GM18520 (cell line): Measurements from ENCODE around the gene BATF.

Experiments
- ATAC-seq: cut with Tn5 transposase; IDR thresholded peaks from one replicate; pipeline ENCODE4 v1.9.1; 2021; ENCODE audit not compliant: unreplicated experiment

The BATF gene

DNA sequence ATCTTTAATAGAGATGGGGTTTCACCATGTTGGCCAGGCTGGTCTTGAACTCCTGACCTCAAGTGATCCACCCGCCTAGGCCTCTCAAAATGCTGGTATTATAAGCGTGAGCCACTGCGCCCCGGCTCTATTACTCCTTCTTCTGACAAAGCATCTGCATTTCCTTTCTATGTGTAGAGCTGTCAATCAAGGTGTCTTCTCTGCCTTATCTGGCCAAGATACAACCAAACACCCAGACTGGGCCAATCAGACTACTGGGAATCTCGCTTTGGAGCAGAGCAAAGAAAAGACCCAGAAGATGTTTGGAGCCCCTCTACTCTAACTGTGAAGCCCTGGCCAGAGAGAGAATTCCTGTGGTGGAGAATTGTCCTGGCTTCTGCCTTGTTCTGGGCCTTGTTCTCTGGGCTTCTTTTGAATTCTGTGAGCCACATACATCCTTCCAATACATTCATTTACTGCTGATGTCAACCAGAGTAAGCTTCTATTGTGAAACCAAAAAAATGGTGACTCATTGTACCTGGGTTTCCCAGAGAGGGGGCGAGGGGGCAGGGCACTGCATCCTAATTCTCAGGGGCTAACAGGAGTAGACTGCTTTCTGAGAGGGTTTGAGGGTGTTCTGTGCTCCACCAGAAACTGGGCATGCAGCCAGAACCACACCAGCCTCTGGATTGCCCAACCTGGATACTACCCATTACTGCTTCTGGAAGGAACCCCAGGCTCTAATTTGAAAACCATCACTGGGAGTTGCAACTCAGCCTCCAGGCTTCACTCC, 37.4 kb downstream of the BATF start:
- ATAC-seq = no peak

DNA sequence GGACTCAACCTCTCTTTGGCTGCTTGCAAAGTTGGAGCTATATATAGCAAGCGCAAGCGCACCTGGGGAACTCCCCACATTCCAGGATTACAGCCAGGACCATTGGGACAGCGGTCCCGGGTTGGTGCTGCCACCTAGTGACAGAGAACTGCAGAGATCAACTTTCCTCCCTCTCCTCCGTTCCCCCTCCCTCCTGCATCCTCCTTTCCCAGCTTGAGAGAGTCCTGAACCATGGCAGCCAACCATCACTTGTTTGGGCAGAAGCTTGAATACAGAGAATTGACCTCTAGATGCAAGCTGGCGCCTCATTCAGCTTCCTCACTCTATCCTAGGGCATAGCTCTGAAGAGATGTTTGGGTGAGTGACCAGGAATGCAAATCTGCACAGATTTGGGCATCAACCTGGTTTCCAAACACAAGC, 38.8 kb downstream of the BATF start:
- no peak for ATAC-seq

DNA sequence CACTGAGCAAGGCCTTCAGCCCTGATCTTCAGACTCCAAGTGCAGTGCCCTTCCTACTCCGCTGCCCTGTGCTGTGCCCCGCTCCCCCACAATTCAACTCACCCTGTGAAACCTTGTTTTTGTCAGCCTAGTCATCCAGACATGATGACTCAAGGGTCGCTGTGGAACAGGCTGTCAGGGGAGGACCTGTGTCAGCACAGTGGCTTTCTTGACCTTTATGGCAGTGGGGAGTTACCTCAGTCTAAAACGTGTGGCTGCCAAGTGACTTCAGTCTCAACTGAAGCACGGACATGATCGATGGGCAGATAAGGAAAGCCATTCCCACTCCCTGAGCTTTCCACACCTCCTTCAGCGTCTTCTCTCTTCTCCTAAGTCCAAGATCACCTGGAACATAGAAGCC, 39.8 kb downstream of the BATF start:
- ATAC-seq = no peak

DNA sequence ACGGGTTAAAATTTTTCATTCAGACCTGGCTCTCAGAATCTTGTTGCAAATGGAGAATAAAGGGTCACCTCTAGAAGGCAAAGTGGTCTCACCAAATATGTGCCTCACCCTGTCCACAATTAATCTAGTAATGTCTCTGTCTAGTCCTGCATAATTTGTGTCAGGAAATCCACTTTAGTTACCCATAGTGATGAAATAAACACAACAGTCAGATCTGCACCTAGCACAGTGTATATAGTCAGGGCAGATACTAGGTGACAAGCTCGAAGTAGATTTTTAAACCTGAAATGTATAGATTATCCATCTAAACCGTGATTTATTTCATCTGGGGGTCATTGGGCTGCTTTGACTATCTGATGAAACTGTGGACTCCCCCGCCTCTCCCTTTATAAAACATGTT, 40.2 kb downstream of the BATF start:
- ATAC-seq = no peak

DNA sequence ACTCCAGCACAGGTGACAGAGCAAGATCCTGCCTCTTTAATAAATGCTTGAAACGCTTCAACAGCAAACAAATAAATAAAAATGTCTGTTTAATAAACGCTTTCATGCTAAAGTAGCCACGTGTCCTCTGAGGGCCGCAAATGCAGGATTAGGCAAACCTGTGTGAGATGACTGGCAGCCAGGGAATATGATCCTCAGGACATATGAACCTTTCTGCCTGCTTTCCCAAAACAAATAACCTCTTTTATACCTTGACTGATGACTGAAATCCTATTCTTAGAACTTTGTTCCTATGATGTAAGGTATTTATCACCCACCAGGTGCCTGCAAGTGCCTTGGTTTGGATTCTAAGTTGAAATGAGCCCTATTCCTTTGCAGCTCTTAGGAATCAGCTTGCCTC, 41.7 kb downstream of the BATF start:
- ATAC-seq = no peak

DNA sequence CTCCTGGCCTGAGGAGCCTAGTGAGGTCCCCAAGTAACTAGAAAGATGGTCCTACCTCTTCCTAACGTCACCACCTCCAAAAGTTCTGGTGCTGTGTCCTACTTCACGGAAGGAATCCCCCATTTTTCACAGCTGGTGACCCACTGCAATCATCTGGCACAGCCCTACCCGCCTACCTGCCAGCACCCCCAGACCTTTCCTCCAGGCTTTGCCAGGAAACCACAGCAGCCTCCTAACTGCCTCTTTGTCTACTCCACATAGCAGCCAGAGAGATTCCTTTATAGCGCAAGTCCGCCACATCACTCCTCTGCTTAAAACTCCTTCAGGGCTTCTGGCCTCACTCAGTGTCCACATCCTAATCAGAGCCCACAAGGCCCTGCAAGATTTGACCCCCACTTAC, 42.8 kb downstream of the BATF start:
- no peak for ATAC-seq

DNA sequence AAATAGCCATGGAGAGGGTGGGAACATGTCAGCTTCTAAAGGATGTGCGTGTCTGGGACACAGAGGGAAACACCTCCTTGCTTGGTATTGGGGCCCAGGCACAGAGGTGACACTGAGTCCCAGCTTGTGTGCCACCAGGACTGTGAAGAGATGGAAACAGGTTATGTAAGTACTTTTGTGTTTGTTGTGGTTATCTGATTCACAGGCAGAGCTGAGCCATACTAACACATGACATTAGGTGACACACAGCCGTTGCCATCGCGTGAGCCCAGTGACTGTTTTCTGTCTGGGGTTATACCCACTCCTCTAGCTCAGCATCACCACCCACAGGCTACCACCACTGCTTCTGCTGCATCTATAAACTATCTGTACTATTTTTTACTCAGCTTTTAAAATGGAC, 44.1 kb downstream of the BATF start:
- ATAC-seq = no peak

DNA sequence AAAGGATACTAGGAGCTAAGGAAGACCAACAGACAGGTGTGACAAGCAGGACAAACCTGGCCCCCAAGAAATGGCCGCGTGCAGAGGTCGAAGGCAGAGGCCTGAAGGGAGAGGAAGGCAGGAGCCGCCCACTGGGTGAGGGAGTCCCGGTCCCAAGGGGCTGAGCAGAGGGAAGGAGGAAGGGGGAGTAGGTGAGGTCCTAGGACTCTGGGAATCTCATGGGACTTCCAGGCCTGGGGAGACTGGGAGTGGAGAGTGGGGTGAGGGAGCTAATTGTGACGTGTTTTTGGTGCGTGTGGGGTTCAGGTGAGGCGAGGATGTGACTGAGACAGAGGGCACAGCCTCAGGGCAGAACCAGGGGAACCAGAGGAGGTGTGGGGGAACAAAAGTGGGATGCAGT, 44.5 kb downstream of the BATF start:
- ATAC-seq = no peak

DNA sequence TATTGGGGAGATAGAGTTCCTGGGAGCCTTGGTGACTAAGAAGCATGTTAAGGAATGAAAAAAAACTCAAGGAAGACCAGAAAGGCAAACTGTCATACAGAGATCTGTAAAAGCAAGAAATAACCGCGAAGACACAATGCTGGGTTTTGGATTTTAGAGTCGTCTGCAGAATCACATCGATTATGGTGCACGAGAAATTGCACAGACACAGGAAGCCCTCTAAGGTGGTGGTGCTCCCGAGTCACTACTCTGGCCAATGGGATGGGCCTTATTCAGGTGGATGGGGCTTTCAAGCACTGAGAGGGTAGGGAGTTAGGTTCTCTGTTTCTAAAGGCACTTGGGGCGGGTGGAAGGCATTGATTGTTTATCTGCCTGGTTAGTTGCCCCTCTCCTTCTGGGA, 45.9 kb downstream of the BATF start:
- no peak for ATAC-seq

DNA sequence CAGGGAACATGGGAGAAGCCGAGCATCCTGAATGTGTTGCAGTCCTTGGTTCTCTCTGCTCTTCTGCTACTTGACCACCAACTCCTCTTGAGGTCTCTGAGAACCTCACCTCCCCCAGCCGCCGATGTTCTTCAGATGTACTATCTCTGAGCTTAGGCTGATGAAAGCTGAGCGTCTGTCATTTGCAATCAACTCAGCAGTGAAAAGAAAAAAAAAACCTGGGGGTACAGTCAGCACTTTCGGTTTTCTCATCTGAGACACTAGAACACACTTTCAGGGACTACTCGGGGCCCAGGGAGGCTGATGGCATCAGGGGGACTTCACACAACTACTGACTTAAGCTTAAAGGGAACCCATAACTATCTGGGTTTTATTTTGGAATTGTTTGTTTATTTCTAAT, 46.5 kb downstream of the BATF start:
- ATAC-seq = no peak

DNA sequence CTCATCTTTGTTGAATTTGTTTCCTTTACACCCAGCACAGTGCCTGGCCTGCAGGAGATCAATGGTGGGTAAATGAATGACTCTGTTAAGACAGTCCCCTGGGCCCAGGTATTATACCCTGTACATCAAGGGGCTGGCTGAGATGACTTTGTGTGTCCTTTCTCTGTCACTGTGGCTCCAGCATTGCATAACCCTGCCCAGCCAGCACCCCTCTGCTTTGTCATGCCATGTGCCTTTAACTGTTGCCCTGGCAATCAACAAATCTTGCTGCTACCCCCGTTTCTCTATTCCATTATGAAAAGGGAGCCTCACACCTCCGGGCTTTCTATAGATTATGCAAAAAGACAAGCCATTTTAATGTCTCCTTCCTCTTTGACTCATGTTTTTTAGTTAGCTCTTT, 48.5 kb downstream of the BATF start:
- ATAC-seq = no peak

DNA sequence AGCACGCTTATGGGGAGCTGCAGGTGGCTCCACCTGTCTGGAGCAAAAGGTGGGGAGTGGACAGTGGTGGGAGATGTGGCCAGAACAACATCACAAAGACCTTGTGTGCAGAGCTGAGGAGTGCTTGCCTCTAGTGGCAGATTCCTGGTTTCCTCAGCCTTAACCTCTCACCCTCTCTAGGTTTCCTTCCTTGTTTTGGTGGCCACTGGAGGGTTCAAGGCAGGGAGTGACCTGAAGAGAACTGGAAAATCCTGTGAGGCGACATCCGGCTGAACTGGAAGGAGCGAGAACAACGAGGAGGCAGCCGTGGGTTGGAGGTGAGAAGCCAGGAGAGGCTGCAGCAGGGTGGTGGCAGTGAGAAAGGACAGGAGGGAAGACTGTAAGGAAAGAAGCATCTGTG, 49.8 kb downstream of the BATF start:
- ATAC-seq = no peak

DNA sequence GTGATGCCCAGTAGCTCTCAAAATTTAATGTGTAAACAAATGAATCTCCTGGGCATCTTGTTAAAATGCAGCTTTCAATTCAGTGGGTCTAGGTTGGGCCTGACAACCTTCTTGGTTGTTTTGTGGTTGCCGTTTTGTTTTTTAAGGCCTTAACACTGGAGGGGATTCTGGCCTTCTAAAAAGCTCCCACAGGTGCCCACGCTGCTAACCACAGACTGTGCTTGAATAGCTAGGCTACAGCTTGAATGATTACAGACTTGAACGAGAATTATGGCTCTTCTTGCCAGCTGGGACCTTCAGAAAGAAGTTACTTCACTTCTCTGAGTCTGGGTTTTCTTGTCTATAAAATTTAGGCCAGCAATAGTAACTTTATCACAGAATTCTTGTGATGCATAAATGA, 54.8 kb downstream of the BATF start:
- no peak for ATAC-seq

DNA sequence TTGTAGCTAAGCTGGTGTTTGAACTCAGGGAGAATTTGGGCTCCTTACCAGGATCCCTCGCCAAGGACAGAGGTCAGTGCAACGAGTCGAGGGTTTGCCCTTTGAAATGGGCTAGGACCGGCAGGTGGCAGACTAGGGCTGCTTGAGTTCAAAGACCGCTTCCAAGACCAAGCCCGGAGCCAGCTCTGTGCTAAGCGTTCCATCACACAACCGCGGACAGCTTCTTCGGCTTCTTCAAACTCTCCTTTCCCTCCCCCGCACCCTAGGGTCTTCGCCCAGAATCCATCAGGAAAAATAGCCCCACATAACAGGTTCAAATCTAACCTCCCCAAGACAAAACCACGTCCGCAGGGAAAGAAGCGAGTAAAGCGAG, 55.4 kb downstream of the BATF start:
- ATAC-seq = no peak

DNA sequence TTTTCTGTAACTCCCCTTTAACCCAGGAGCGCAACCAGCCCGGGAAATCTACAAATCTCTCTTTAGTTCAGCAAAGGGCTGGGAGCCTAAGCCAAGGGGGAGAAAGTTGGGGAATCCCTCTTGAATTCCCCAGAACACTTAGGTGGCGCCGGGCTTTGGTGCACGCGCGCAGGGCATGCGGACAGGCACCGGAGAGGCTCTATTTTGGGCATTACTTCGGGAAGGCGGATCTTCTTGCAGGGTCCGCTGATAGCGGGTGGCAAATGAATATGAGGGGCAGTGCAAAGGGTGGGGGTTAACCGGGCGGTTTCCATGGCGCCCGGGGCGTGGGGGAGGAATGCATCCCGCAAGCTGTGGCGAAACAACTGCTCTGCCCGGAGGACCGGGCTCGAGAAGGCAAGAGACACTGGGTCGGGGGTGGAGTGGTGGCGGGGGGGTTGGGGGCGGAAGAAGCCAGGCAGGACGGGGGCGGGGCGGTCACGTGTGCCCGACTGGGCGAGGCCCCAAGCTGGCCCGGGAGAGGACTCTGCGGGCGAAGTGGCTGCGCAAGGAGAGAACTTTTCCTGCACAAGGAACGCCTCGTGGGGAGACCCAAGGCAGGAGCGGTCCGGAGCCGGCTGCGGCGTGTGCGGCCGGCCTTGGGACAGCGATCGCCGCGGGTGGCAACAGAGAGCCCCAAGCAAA, 56.0 kb downstream of the BATF start, which contains the start of gene FLVCR2:
FLVCR2 (plus strand) TSS at position 519 of the 684 bp plus-strand sequence. CDS start 353 bp downstream, outside the sequence.
- ATAC-seq = no peak

DNA sequence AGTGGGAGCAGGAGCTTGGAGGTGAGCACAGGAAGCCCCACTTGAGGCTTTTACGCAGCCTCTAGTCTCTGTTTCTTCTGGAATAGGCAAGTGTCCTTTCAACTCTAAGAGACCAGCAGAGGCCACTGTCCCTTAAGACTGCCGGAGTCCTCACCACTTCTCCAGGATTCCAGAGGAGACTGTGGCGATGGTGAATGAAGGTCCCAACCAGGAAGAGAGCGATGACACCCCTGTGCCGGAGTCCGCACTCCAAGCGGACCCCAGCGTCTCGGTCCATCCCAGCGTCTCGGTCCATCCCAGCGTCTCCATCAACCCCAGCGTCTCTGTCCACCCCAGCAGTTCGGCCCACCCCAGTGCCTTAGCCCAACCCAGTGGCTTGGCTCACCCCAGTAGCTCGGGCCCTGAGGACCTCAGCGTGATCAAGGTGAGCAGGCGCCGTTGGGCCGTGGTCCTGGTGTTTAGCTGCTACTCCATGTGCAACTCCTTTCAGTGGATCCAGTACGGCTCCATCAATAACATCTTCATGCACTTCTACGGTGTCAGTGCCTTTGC, 56.6 kb downstream of the BATF start:
- ATAC-seq = no peak

DNA sequence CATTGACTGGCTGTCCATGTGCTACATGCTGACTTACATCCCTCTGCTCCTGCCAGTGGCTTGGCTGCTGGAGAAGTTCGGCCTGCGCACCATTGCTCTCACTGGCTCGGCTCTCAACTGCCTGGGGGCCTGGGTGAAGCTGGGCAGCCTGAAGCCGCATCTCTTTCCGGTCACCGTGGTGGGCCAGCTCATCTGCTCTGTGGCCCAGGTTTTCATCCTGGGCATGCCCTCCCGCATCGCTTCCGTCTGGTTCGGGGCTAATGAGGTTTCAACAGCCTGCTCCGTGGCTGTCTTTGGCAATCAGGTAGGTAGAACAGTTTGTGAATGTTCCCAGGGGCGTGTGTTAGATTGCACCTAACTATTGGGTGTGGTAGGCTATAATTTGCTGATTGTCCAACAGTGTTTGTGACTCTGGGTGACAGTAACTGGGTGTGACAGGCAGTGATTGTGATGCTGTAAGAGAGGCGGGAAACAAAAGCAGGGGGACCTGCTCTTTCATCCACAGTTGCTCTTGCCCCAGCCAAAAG, 57.1 kb downstream of the BATF start:
- no peak for ATAC-seq

DNA sequence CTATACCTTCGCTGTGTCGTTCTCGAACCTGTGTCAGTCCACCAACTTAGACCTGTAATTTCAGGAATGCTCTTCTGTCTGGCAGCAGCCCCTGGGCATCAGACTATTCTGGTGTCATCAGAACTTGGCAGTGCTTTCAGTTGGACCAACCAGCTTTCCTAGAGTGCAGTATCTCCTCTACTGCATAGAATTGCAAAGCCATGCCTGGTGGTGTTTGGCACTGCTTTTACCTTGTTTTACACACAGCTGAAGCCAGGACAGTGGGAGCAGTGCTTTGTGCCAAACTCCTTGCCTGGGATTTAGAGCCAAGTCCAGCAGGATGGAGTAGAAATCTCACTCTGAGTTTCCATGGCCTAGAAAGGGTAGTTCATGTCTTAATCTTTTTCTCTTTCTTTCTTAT, 57.6 kb downstream of the BATF start:
- no peak for ATAC-seq

DNA sequence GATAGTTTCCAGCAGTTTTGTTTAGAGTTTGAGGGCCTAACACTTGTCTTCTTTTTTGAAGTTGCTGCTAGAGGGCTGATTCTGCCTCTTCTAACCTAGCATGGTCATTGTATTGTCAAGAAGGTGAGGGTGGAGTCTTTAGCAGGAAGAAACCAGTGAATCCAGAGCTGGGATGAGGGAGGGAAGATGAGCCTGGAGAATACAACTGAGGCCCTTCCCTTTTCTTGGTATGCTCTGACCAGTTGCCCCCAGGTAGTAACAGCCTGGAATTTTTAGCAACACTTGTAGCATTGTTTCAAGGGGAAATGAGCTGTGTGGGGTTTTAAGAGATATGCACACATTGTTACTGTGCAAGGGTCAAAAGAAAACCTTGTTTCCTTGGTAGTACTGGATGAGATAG, 65.1 kb downstream of the BATF start:
- no peak for ATAC-seq

DNA sequence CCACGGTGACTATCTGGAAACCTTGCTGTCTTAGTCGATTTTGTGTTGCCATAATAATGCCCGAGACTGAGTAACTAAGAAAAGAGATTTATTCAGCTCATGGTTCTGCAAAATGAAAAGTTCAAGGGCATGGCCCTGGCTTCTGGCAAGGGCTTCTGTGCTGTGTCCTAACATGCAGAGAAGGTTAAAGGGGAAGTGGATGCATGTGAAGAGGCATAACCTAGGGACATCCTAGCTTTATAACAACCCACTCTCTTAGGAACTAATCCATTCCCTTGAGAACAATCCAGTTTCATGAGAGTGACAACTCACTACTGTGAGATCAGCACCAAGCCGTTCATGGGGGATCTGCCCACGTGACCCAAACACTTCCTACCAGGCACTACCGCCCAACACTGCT, 67.7 kb downstream of the BATF start:
- ATAC-seq = no peak

DNA sequence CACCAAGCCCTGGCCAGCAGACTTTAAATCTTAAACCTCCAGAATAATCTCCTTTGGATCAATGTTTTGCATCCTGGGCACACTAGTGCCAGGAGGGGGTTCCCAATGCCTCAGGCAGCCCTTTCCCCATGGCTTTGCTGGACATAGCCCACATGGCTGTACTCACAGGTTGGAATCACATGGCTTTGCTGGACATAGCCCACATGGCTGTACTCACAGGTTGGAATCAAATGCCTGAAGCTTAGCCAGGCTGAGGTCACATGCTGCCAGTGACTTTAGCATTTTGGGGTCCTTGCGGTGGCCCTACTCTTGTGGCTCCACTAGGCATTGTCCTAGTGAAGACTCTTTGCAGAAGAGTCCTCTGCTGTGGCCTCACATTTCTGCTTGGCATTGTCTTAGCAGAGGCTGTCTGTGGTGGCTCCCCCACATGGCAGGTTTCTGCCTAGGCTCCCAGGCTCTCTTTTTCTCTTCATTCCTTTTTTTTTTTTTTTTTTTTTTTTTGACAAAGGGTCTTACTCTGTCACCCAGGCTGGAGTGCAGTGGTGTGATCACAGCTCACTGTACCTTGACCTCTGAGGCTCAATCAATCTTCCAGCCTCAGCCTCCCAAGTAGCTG, 69.2 kb downstream of the BATF start:
- no peak for ATAC-seq
